HepG2 (cell line): Measurements from ENCODE around the gene METTL4. TPM values are rescaled to one million over a fixed set of nuclear protein-coding genes. Genes with fewer than 3 reads are reported as not detected.

Experiments used
- CAMTA2 ChIP-seq: sonication (generic); formaldehyde crosslinking; IDR thresholded peaks from 2 replicates; pipeline ENCODE4 v1.4.0; 2020; ENCODE audit warnings: mild to moderate bottlenecking, missing genetic modification reagents, borderline replicate concordance
- CHCHD3 ChIP-seq: sonication (generic); formaldehyde crosslinking; IDR thresholded peaks from 2 replicates; pipeline ENCODE4 v1.8.0; 2022; ENCODE audit warnings: mild to moderate bottlenecking, missing genetic modification reagents, moderate library complexity
- DNMT3B ChIP-seq: conservative IDR thresholded peaks from 2 replicates; pipeline ENCODE4 v1.6.1; 2016; ENCODE audit warnings: missing biosample characterization, control low read depth
- GATAD1 ChIP-seq: IDR thresholded peaks from 2 replicates; pipeline ENCODE4 v1.6.1; 2016; ENCODE audit warnings: missing genetic modification reagents, missing compliant biosample characterization
- HNRNPUL1 ChIP-seq: fragments of 200-400 bp; formaldehyde crosslinking; IDR thresholded peaks from 2 replicates; pipeline ENCODE4 v1.6.1; 2017; ENCODE audit warnings: low read depth, mild to moderate bottlenecking, low read length, moderate library complexity
- PCBP1 ChIP-seq: fragments of 200-400 bp; formaldehyde crosslinking; IDR thresholded peaks from 2 replicates; pipeline ENCODE4 v1.6.1; 2017; ENCODE audit warnings: mild to moderate bottlenecking, low read depth, low read length, borderline replicate concordance
- SIN3B ChIP-seq: fragments of 150-350 bp; IDR thresholded peaks from 2 replicates; pipeline ENCODE4 v1.6.1; 2014; ENCODE audit warnings: low read length
- SP1 ChIP-seq, 2 experiments: fragments of 450-650 bp in 1 of 2; sonication (generic) in 1 of 2; formaldehyde crosslinking in 1 of 2; IDR thresholded peaks; 2 replicates each; pipeline versions ENCODE4 v1.4.0 to v1.6.1; 2016 to 2020; ENCODE audit warnings: missing genetic modification reagents in 1 of 2
- ZFAT ChIP-seq: sonication (generic); formaldehyde crosslinking; conservative IDR thresholded peaks from 2 replicates; pipeline ENCODE4 v1.8.1; 2023; ENCODE audit warnings: missing genetic modification reagents, inconsistent platforms
- ZMYM4 ChIP-seq: sonication (generic); formaldehyde crosslinking; IDR thresholded peaks from 2 replicates; pipeline ENCODE4 v1.8.1; 2023; ENCODE audit warnings: mild to moderate bottlenecking, missing genetic modification reagents
- ZNF44 ChIP-seq: sonication (generic); formaldehyde crosslinking; IDR thresholded peaks from 2 replicates; pipeline ENCODE4 v1.5.1; 2020; ENCODE audit warnings: mild to moderate bottlenecking, missing genetic modification reagents
- ZNF670 ChIP-seq: sonication (generic); formaldehyde crosslinking; IDR thresholded peaks from 2 replicates; pipeline ENCODE4 v1.8.0; 2022; ENCODE audit warnings: mild to moderate bottlenecking, missing genetic modification reagents, borderline replicate concordance
- ZNF737 ChIP-seq: sonication (generic); formaldehyde crosslinking; IDR thresholded peaks from 2 replicates; pipeline ENCODE4 v1.5.0; 2020; ENCODE audit warnings: missing genetic modification reagents, mild to moderate bottlenecking, borderline replicate concordance
- ZNF781 ChIP-seq: sonication (generic); formaldehyde crosslinking; IDR thresholded peaks from 2 replicates; pipeline ENCODE4 v1.5.1; 2020; ENCODE audit warnings: borderline replicate concordance, mild to moderate bottlenecking, missing genetic modification reagents; ENCODE audit errors: not compliant biosample characterization
- polyA plus RNA-seq, 8 experiments: library from polyadenylated mRNA; depleted of rRNA in 3 of 8; stranded (reverse) in 7 of 8; unstranded in 1 of 8; fragments of >200 nt; fragmentation: Illumina TruSeq in 4 of 8; extraction: Trizol in 4 of 8; gene quantifications; 2 replicates each; pipeline versions ENCODE4 v1.2.1 to v1.2.3, GENCODE V29; 2011 to 2016; ENCODE audit warnings: low read depth in 4 of 8, missing spikeins in 1 of 8, mixed read lengths in 1 of 8; ENCODE audit not compliant: insufficient read depth in 1 of 8
- total RNA-seq, 5 experiments: library from RNA; depleted of rRNA; stranded (reverse); fragments of >200 nt; fragmentation: Illumina TruSeq; extraction: Trizol; gene quantifications; 2 replicates each; pipeline ENCODE4 v1.2.3, GENCODE V29; 2016; ENCODE audit warnings: low read depth in 1 of 5
- TF ChIP-seq, protein P1 (sequence below): IDR thresholded peaks from 2 replicates; pipeline ENCODE4 v1.6.1; 2018; ENCODE audit warnings: missing genetic modification reagents
- TF ChIP-seq, protein P2 (sequence below): sonication (generic); formaldehyde crosslinking; IDR thresholded peaks from 2 replicates; pipeline ENCODE4 v1.4.0; 2020; ENCODE audit warnings: mild to moderate bottlenecking, missing genetic modification reagents
- TF ChIP-seq, protein P3 (sequence below): sonication (generic); formaldehyde crosslinking; IDR thresholded peaks from 2 replicates; pipeline ENCODE4 v1.9.0; 2021; ENCODE audit warnings: missing genetic modification reagents, borderline replicate concordance
- TF ChIP-seq, protein P4 (sequence below): sonication (generic); formaldehyde crosslinking; IDR thresholded peaks from 2 replicates; pipeline ENCODE4 v1.4.0; 2020; ENCODE audit warnings: missing genetic modification reagents, low read depth, mild to moderate bottlenecking, borderline replicate concordance

The METTL4 gene
- total and polyA plus RNA-seq, 2 of the 13 experiments (the other 11 are each of a cell fraction or from before 2014, with no cell fraction given): 6.8 to 8.1 TPM

DNA sequence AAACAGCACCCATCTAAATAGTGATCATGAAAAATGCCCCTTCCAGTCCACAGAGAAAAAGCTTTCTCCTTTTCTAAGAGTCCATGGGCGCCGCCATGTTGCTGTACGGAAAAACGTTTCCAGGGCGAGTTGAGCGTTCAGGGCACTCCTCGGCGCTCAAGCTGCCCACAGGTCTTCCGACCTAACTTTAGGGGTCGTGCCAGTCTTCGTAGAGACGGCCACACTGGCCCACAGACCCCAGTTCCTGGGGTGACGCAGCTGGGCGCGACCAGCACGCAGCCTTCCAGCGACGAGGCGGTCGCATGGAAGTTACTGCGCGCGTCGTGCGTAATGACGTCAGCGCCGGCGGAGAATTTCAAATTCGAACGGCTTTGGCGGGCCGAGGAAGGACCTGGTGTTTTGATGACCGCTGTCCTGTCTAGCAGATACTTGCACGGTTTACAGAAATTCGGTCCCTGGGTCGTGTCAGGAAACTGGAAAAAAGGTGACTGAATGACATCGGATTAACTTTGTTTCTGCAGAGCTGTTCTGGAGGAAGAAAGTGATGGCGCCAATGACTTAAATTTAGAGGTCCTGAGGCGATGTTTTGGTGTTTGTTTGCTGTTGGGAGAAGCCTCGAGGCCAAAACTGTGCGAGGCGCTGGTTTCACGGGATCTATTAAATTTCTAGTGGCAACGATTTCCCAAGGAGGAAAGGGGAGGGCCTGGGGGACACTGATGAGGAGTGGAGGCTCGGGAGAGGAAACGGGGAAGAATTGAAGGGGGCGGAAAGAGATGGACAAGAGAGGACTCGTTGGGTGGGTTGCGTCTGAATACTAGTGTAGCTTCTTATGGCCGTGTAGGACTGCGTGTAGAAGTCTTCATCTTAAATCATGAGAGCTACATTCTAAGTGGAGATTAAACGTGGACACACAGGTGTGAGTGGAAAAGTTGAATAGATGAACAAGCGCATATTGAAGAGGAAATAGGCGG, at the start of gene METTL4, which contains the start of gene NDC80 (continued):
- TF ChIP-seq ZNF670 (0 out of 2 replicates have a peak, but pooled peaks have one; percentile 75), SP1 (IDR thresholded peaks at IDR 0.05) (no peak), SP1 (CRISPR knock-in tag; IDR thresholded peaks at IDR 0.05) (peak; percentile 84), HNRNPUL1 (no peak), ZNF44 (CRISPR knock-in tag) (no peak), DNMT3B (no peak), CHCHD3 (CRISPR knock-in tag) (peak; percentile 99; the same call in 1 of the 2 replicates), PCBP1 (no peak), ZMYM4 (CRISPR knock-in tag) (peak; percentile 97), ZNF737 (CRISPR knock-in tag) (no peak), GATAD1 (CRISPR knock-in tag) (peak; percentile 99), CAMTA2 (no peak), ZNF781 (CRISPR knock-in tag) (peak; percentile 48), ZFAT (no peak), SIN3B (peak; percentile 97)
- TF ChIP-seq, protein P1, sequence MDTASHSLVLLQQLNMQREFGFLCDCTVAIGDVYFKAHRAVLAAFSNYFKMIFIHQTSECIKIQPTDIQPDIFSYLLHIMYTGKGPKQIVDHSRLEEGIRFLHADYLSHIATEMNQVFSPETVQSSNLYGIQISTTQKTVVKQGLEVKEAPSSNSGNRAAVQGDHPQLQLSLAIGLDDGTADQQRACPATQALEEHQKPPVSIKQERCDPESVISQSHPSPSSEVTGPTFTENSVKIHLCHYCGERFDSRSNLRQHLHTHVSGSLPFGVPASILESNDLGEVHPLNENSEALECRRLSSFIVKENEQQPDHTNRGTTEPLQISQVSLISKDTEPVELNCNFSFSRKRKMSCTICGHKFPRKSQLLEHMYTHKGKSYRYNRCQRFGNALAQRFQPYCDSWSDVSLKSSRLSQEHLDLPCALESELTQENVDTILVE (CRISPR knock-in tag): peak; percentile 43; the same call in 1 of the 2 replicates
- TF ChIP-seq, protein P2, sequence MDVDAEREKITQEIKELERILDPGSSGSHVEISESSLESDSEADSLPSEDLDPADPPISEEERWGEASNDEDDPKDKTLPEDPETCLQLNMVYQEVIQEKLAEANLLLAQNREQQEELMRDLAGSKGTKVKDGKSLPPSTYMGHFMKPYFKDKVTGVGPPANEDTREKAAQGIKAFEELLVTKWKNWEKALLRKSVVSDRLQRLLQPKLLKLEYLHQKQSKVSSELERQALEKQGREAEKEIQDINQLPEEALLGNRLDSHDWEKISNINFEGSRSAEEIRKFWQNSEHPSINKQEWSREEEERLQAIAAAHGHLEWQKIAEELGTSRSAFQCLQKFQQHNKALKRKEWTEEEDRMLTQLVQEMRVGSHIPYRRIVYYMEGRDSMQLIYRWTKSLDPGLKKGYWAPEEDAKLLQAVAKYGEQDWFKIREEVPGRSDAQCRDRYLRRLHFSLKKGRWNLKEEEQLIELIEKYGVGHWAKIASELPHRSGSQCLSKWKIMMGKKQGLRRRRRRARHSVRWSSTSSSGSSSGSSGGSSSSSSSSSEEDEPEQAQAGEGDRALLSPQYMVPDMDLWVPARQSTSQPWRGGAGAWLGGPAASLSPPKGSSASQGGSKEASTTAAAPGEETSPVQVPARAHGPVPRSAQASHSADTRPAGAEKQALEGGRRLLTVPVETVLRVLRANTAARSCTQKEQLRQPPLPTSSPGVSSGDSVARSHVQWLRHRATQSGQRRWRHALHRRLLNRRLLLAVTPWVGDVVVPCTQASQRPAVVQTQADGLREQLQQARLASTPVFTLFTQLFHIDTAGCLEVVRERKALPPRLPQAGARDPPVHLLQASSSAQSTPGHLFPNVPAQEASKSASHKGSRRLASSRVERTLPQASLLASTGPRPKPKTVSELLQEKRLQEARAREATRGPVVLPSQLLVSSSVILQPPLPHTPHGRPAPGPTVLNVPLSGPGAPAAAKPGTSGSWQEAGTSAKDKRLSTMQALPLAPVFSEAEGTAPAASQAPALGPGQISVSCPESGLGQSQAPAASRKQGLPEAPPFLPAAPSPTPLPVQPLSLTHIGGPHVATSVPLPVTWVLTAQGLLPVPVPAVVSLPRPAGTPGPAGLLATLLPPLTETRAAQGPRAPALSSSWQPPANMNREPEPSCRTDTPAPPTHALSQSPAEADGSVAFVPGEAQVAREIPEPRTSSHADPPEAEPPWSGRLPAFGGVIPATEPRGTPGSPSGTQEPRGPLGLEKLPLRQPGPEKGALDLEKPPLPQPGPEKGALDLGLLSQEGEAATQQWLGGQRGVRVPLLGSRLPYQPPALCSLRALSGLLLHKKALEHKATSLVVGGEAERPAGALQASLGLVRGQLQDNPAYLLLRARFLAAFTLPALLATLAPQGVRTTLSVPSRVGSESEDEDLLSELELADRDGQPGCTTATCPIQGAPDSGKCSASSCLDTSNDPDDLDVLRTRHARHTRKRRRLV (CRISPR knock-in tag): no peak; the same call in 1 of the 2 replicates
- TF ChIP-seq, protein P3, sequence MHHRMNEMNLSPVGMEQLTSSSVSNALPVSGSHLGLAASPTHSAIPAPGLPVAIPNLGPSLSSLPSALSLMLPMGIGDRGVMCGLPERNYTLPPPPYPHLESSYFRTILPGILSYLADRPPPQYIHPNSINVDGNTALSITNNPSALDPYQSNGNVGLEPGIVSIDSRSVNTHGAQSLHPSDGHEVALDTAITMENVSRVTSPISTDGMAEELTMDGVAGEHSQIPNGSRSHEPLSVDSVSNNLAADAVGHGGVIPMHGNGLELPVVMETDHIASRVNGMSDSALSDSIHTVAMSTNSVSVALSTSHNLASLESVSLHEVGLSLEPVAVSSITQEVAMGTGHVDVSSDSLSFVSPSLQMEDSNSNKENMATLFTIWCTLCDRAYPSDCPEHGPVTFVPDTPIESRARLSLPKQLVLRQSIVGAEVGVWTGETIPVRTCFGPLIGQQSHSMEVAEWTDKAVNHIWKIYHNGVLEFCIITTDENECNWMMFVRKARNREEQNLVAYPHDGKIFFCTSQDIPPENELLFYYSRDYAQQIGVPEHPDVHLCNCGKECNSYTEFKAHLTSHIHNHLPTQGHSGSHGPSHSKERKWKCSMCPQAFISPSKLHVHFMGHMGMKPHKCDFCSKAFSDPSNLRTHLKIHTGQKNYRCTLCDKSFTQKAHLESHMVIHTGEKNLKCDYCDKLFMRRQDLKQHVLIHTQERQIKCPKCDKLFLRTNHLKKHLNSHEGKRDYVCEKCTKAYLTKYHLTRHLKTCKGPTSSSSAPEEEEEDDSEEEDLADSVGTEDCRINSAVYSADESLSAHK (CRISPR knock-in tag): no peak
- TF ChIP-seq, protein P4, sequence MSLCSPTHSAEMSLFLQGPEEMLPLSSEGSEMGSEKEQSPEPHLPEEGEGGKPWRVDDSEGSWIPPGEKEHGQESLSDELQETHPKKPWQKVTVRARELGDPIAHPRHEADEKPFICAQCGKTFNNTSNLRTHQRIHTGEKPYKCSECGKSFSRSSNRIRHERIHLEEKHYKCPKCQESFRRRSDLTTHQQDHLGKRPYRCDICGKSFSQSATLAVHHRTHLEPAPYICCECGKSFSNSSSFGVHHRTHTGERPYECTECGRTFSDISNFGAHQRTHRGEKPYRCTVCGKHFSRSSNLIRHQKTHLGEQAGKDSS (CRISPR knock-in tag): no peak
